HFF-Myc (cell line): ENCODE measurements around the gene OTUB1.

Experiments used
- DNase-seq: peaks from one replicate; pipeline ENCODE4 v3.0.0-alpha.2; 2011; ENCODE audit warnings: low read depth; ENCODE audit errors: extremely low read depth
- H3K4me3 ChIP-seq: replicated peaks from 2 replicates; pipeline ENCODE4 v1.5.1; 2011; ENCODE audit warnings: low read depth, mild to moderate bottlenecking, control low read depth, low read length
- TF ChIP-seq, protein P1 (sequence below): IDR thresholded peaks from 2 replicates; pipeline ENCODE4 v1.5.1; 2012; ENCODE audit warnings: mild to moderate bottlenecking, low read depth, low read length, control low read depth; ENCODE audit errors: missing control alignments

The OTUB1 gene

DNA sequence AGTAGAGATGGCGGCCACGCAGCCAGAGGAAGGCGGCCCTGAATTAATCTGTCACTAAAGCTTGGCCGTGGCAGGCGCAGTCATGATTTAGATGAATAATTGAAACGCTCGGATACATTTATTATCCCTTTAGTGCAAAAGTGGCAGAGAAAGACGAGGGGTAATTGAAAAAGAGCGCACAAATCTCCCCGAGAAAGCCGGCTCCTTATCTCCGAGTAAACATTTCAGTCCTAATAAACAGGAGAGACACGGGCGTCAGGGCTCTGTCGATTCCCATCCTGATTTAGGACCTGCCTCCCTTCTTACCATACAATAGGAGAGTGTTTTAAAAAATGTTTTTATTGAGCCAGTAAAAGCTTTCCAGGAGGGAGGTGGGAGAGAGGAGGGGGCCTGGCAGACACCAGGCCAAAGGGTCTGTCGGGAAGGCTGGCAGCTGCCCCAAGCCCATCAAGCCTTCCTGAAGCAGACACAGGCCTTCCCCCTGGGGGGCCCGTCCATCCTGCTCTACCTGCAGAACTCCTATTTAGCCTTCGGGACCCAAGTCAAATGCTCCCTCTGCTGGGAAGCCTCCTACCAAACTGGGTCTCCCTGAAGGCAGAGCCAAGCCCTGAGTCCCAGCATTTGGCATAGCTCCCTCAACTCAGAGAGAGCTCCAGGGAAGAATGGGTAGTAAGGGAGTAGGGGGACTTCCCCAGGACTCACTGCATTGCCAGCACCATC, 22.8 kb downstream of the OTUB1 start:
- no peak for DNase-seq
- TF ChIP-seq, protein P1, sequence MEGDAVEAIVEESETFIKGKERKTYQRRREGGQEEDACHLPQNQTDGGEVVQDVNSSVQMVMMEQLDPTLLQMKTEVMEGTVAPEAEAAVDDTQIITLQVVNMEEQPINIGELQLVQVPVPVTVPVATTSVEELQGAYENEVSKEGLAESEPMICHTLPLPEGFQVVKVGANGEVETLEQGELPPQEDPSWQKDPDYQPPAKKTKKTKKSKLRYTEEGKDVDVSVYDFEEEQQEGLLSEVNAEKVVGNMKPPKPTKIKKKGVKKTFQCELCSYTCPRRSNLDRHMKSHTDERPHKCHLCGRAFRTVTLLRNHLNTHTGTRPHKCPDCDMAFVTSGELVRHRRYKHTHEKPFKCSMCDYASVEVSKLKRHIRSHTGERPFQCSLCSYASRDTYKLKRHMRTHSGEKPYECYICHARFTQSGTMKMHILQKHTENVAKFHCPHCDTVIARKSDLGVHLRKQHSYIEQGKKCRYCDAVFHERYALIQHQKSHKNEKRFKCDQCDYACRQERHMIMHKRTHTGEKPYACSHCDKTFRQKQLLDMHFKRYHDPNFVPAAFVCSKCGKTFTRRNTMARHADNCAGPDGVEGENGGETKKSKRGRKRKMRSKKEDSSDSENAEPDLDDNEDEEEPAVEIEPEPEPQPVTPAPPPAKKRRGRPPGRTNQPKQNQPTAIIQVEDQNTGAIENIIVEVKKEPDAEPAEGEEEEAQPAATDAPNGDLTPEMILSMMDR = no peak
- H3K4me3 ChIP-seq = no peak overlapping the region

DNA sequence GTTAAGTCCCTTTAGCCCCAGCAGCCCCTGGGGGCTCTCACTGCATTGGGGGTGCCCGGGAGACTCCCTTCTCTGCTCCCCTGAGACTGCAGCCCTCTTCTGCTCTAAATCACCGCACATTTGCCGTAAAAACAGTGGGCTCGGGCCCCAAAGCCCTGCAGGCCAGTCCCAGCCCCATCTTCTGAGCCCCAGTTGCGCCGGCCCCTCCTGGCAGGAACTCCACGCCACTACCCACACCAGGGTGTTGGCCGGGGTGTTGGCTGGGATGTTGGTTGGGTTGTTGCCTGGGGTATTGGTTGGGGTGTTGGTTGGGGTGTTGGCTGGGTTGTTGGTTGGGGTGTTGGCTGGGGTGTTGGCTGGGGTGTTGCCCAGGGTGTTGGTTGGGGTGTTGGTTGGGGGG, 23.5 kb downstream of the OTUB1 start:
- TF ChIP-seq, protein P1 = no peak
- H3K4me3 ChIP-seq = no peak overlapping the region
- DNase-seq = no peak

DNA sequence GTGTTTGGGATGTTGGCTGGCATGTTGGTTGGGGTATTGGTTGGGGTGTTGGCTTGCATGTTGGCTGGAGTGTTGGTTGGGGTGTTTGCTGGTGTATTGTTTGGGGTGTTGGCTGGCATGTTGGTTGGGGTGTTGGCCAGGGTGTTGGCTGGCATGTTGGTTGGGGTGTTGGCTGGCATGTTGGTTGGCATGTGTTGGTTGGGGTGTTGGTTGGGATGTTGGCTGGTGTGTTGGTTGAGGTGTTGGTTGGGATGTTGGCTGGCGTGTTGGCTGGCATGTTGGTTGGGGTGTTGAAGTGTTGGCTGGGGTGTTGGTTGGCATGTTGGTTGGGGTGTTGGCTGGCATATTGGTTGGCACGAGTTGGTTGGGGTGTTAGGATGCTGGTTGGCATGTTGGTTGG, 24.5 kb downstream of the OTUB1 start:
- no peak overlapping the region for H3K4me3 ChIP-seq
- TF ChIP-seq, protein P1 = no peak
- no peak for DNase-seq

DNA sequence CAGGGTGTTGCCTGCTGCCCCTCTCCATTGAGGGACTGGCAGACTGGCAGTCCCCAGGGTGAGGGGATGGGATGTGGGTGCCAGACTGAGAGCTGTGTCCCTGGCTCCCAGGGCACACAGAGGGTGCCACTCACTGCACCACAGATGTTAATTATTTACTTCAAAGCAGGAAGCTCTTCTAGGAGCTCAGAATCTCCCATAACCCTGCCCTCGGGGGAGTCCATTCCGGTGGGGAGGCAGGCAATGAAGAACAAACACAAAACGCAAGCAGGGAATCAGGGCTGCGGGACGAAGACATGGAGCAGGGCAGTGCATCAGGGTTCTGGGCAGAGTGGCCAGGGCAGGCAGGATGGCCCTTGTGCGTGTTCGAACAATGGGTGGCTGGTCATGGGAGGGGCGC, 25.1 kb downstream of the OTUB1 start:
- no peak overlapping the region for H3K4me3 ChIP-seq
- TF ChIP-seq, protein P1 = no peak
- DNase-seq = no peak

DNA sequence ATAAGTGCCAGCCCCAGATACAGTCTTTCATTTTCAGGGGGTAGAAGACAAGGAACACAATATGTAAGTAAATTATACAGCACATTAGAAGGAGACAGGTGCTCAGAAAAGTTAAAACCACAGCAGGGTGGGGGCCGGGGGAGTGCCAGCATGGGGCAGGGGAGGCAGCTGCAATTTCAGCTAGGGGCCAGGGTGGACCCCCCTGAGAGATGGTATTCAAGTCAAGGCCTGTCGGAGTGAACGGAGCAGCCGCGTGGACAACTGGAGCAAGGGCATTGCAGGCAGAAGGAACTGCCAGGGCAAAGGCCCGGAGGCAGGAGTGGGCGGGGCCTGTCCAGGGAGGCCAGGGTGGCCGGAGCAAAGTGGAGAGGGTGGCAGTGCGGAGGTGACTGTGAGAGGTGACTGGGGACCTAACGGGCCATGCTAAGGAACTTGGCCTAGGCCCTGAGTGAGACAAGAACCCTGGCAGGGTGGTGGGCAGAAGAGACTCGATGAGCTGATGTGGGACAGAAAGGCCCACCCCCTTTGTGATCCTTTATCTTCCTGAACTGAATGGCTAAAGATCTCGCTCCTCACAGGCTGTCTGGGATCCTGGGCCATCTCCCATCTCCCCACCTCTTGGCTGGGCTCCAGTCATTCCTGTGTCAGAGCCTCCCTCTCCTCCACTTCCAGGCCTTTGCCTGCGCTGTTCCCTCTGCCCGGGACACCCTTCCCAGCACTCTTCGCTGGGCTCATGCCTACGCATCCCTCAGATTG, 27.1 kb downstream of the OTUB1 start:
- TF ChIP-seq, protein P1 = no peak
- DNase-seq = no peak
- no peak overlapping the region for H3K4me3 ChIP-seq

DNA sequence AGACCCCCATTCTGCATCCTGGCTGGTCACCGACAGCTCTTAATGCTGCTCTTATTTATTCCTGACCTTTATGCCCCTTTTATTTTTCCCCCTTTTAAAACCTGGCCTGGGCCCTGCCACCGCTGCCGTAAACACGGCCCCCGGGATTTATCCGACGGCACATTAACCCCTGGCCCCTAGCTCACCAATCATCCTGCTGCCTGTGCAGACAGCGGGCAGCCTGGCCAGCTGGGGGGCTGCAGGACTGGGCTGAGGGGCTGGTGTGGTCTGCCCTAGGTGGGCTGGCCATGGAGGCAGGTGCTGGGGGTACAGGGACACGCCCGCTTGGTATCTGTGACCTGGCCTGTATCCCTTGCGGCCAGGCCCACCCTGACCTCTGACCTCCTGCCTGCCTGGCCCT, 28.1 kb downstream of the OTUB1 start:
- TF ChIP-seq, protein P1 = no peak
- no peak for DNase-seq
- H3K4me3 ChIP-seq = no peak overlapping the region
